GM04504 (cell line): Measurements from ENCODE around the gene FBXL7.

Source experiments
- DNase-seq: peaks from one replicate; pipeline ENCODE4 v3.0.0-alpha.2; 2012; ENCODE audit warnings: low read depth

Gene FBXL7

GRCh38 chr5:15772131-15772530 lies 272.2 kb downstream of the FBXL7 start:
- no peak for DNase-seq

- no peak for DNase-seq
Observed at GRCh38 chr5:15774632-15775031, 274.7 kb downstream of the FBXL7 start.

- DNase-seq: no peak
Observed at GRCh38 chr5:15776346-15776745, 276.4 kb downstream of the FBXL7 start.

- DNase-seq: no peak
Observed at GRCh38 chr5:15783734-15784133, 283.8 kb downstream of the FBXL7 start.

- no peak for DNase-seq
Observed at GRCh38 chr5:15785531-15785981, 285.6 kb downstream of the FBXL7 start.

- no peak for DNase-seq
Observed at GRCh38 chr5:15786326-15786725, 286.3 kb downstream of the FBXL7 start.

GRCh38 chr5:15786884-15787283 lies 286.9 kb downstream of the FBXL7 start:
- no peak for DNase-seq

- DNase-seq: peak; percentile 19
Observed at GRCh38 chr5:15787681-15788080, 287.7 kb downstream of the FBXL7 start.

- DNase-seq: no peak
Observed at GRCh38 chr5:15789642-15790041, 289.7 kb downstream of the FBXL7 start.

- DNase-seq: no peak
Observed at GRCh38 chr5:15790446-15791018, 290.6 kb downstream of the FBXL7 start.

GRCh38 chr5:15791274-15791673 lies 291.3 kb downstream of the FBXL7 start:
- DNase-seq: no peak

- peak; percentile 24 for DNase-seq
Observed at GRCh38 chr5:15791859-15792258, 291.9 kb downstream of the FBXL7 start.

- no peak for DNase-seq
Observed at GRCh38 chr5:15794052-15794985, 294.3 kb downstream of the FBXL7 start.

GRCh38 chr5:15796096-15796495 lies 296.1 kb downstream of the FBXL7 start:
- no peak for DNase-seq

GRCh38 chr5:15796557-15796956 lies 296.6 kb downstream of the FBXL7 start:
- DNase-seq: no peak

- no peak for DNase-seq
Observed at GRCh38 chr5:15797116-15797515, 297.1 kb downstream of the FBXL7 start.

GRCh38 chr5:15798006-15798405 lies 298.0 kb downstream of the FBXL7 start:
- DNase-seq: no peak

GRCh38 chr5:15799014-15799413 lies 299.0 kb downstream of the FBXL7 start:
- DNase-seq: no peak

- DNase-seq: no peak
Observed at GRCh38 chr5:15799612-15800011, 299.6 kb downstream of the FBXL7 start.

GRCh38 chr5:15803280-15803679 lies 303.3 kb downstream of the FBXL7 start:
- DNase-seq: no peak

GRCh38 chr5:15806613-15807012 lies 306.6 kb downstream of the FBXL7 start:
- no peak for DNase-seq

- DNase-seq: no peak
Observed at GRCh38 chr5:15807248-15807647, 307.3 kb downstream of the FBXL7 start.

GRCh38 chr5:15807871-15808270 lies 307.9 kb downstream of the FBXL7 start:
- peak; percentile 66 for DNase-seq
